GM19240 (cell line): ENCODE data around the gene ADGRF5.

Experiments
- DNase-seq: peaks from one replicate; pipeline ENCODE4 v3.0.0; 2011; ENCODE audit warnings: low spot score; ENCODE audit not compliant: insufficient read length

Gene ADGRF5

DNA sequence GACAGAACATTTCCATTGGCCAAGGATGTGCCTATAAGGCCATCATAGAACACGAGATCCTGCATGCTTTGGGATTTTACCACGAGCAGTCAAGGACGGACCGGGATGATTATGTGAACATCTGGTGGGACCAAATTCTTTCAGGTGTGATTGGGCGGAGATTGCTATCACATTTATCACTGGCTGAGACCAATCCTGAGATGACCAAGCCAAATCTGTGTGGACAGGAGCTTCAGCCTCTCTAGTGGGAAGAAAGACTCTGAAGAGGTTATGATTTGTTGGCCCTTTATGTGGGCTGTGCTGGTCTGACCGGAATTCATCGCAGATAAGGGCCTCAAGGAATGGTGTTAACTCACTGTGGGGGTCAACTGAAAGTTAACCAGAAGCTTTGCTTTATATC is 102.2 kb downstream of the ADGRF5 start:
- DNase-seq: no peak

DNA sequence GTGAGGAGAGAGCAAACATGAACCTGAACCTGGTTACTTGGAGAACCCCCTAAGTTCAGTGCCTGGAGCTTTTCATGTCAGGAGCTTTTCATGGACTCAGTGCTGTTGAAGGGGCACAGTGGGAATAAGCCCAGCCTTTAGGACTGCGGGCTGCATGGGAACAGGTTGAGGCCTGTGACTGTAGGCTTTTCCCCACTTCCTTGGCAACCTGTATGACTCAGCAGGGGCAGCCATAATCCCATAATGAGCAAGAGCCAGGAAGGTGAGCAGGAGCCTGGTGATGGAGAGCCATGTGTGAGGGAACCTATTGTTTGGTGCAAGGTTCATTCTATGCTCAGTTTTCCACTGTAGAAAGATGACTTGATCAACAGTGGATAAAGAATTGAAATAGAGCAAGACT is 105.1 kb downstream of the ADGRF5 start:
- no peak for DNase-seq

DNA sequence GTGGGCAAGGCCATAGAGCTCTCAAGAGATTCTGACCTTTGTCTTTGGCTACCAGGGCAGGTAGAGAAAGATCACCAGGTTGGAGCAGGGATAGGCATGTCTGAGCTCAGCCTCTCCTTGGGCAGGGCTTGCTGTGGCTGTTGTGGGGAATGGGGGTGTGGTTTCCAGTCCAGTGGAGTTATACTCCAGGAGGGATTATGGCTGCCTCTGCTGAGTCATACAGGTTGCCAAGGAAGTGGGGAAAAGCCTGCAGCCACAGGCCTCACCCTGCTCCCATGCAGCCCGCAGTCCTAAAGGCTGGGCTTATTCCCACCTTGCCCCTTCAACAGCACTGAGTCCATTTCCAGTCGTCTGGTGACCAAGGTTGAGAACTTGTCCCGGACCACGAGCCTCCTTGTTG is 106.6 kb downstream of the ADGRF5 start:
- DNase-seq: no peak

- DNase-seq: no peak
Measured at GRCh38 chr6:46808806-46809205, 112.9 kb downstream of the ADGRF5 start.
